ENCODE data around the gene SHISA7.
"Not testable (repeated sequence)": the region's sequence is repeated elsewhere in the genome, so short reads cannot be mapped to it uniquely, and the experiment has no call there.

SHISA7 gene

GRCh38 chr19:55410168-55410567 lies 32.9 kb downstream of the SHISA7 start:
- ChIA-PET CTCF (interaction anchor here (0.6 to 1.9 kb wide), 4 partner anchors 8 to 250 kb away, joined by 3 to 16 read pairs (median 5); no protein-coding TSS in a partner anchor), POLR2A (interaction anchor here (0.6 kb wide), 1 partner anchor 49 kb away, joined by 3 read pairs; no protein-coding TSS in a partner anchor)
- no peaks in the 10 kb centered on the region for H3K9me3 ChIP-seq (ENCODE audit: control insufficient read depth, insufficient read depth, low read depth, low read length)
- no peak overlapping the region for H3K4me3 ChIP-seq (ENCODE audit: low read depth, low read length)
- H3K4me1 ChIP-seq (ENCODE audit: control insufficient read depth, insufficient read depth, low read length), result peaks cover 9% of the 10 kb centered on the region
- H3K36me3 ChIP-seq (ENCODE audit: control insufficient read depth in 2 of 2, insufficient read depth in 1 of 2, low read length in 2 of 2), result peaks cover 14 to 18% of the 10 kb centered on the region in 2 experiments
- no peak overlapping the region for H3K27ac ChIP-seq (ENCODE audit: extremely low read depth, low read depth, low read length)
- peak; percentile 100 for TF ChIP-seq ZNF211 (tag by site-specific recombination; IDR thresholded peaks at IDR 0.05; ENCODE audit: low read depth)
- no peak for TF ChIP-seq KLF10 (tag by site-specific recombination; IDR thresholded peaks at IDR 0.05)
- no peak for TF ChIP-seq ZNF221 (tag by site-specific recombination; IDR thresholded peaks at IDR 0.05; ENCODE audit: borderline replicate concordance)
- no peak for TF ChIP-seq ZNF248 (tag by site-specific recombination; IDR thresholded peaks at IDR 0.05)
- TF ChIP-seq ZNF202 (tag by site-specific recombination; IDR thresholded peaks at IDR 0.05; ENCODE audit: borderline replicate concordance), result no peak

GRCh38 chr19:55409179-55409578 lies 33.9 kb downstream of the SHISA7 start:
- peaks cover 22 to 27% of the 10 kb centered on the region in 2 experiments for H3K36me3 ChIP-seq (ENCODE audit: control insufficient read depth in 2 of 2, insufficient read depth in 1 of 2, low read length in 2 of 2)
- not testable (repeated sequence) for H3K4me3 ChIP-seq (ENCODE audit: low read depth, low read length); H3K9me3 ChIP-seq (ENCODE audit: control insufficient read depth, insufficient read depth, low read depth, low read length); H3K4me1 ChIP-seq (ENCODE audit: control insufficient read depth, insufficient read depth, low read length); H3K27ac ChIP-seq (ENCODE audit: extremely low read depth, low read depth, low read length)
- ChIA-PET CTCF (interaction anchor here (0.7 to 1.9 kb wide), 6 partner anchors 9 to 268 kb away, joined by 3 to 16 read pairs (median 6); partner anchors contain the start of gene KMT5C), POLR2A (interaction anchor here (0.7 to 0.9 kb wide), 7 partner anchors 11 to 263 kb away, joined by 3 to 5 read pairs (median 4); partner anchors contain the start of gene KMT5C)
- peak; percentile 74 for TF ChIP-seq ZNF121 (tag by site-specific recombination; IDR thresholded peaks at IDR 0.05)

GRCh38 chr19:55408533-55408872 lies 34.6 kb downstream of the SHISA7 start:
- Histone ChIP-seq H3K4me1 (ENCODE audit: control insufficient read depth, insufficient read depth, low read length) (peaks cover 9% of the 10 kb centered on the region), H3K4me3 (ENCODE audit: low read depth, low read length) (peak overlapping the region; percentile 32), H3K36me3 (ENCODE audit: control insufficient read depth in 2 of 2, insufficient read depth in 1 of 2, low read length in 2 of 2) (peaks cover 26 to 33% of the 10 kb centered on the region in 2 experiments), H3K9me3 (ENCODE audit: control insufficient read depth, insufficient read depth, low read depth, low read length) (no peaks in the 10 kb centered on the region), H3K27ac (ENCODE audit: extremely low read depth, low read depth, low read length) (peak overlapping the region; percentile 77)
- POLR2A ChIA-PET, result interaction anchor here (0.7 to 2.5 kb wide), 7 partner anchors 12 to 291 kb away, joined by 3 to 20 read pairs (median 4); partner anchors contain the start of genes ISOC2, KMT5C and PPP1R12C
- TF ChIP-seq ZNF169 (tag by site-specific recombination; IDR thresholded peaks at IDR 0.05) (0 out of 2 replicates have a peak, but pooled peaks have one; percentile 4), ZNF202 (tag by site-specific recombination; IDR thresholded peaks at IDR 0.05; ENCODE audit: borderline replicate concordance) (no peak), ZNF610 (tag by site-specific recombination; IDR thresholded peaks at IDR 0.05; ENCODE audit: borderline replicate concordance) (peak; percentile 43; the same call in 1 of the 2 replicates), SETDB1 (IDR thresholded peaks at IDR 0.05; ENCODE audit: insufficient read length, low read length) (peak; percentile 4)
- CTCF ChIA-PET, result interaction anchor here (0.6 to 1.9 kb wide), 7 partner anchors 10 to 268 kb away, joined by 3 to 16 read pairs (median 4); partner anchors contain the start of gene KMT5C

GRCh38 chr19:55407800-55408532 lies 35.1 kb downstream of the SHISA7 start:
- POLR2A ChIA-PET, result interaction anchor here (0.6 to 3.4 kb wide), 65 partner anchors 9 to 959 kb away, joined by 3 to 78 read pairs (median 5); partner anchors contain the start of genes BRSK1, CCDC106, DNAAF3 and FIZ1
- CTCF ChIA-PET, result interaction anchor here (0.6 to 1.9 kb wide), 4 partner anchors 10 to 267 kb away, joined by 3 to 16 read pairs (median 7); no protein-coding TSS in a partner anchor
- peak overlapping the region; percentile 99 for H3K27ac ChIP-seq (ENCODE audit: extremely low read depth, low read depth, low read length)
- peaks cover 32 to 39% of the 10 kb centered on the region in 2 experiments for H3K36me3 ChIP-seq (ENCODE audit: control insufficient read depth in 2 of 2, insufficient read depth in 1 of 2, low read length in 2 of 2)
- H3K9me3 ChIP-seq (ENCODE audit: control insufficient read depth, insufficient read depth, low read depth, low read length), result no peaks in the 10 kb centered on the region
- peaks cover 9% of the 10 kb centered on the region for H3K4me1 ChIP-seq (ENCODE audit: control insufficient read depth, insufficient read depth, low read length)
- peak overlapping the region; percentile 96 for H3K4me3 ChIP-seq (ENCODE audit: low read depth, low read length)
- TF ChIP-seq ZNF501 (tag by site-specific recombination; IDR thresholded peaks at IDR 0.05), result peak; percentile 86
- peak; percentile 97 for TF ChIP-seq ZBTB21 (tag by site-specific recombination; IDR thresholded peaks at IDR 0.05)
- peak; percentile 98 for TF ChIP-seq PATZ1 (tag by site-specific recombination; IDR thresholded peaks at IDR 0.05)
- TF ChIP-seq PRDM4 (tag by site-specific recombination; IDR thresholded peaks at IDR 0.05), result 0 out of 2 replicates have a peak, but pooled peaks have one; percentile 48
- no peak; the same call in 1 of the 2 replicates for TF ChIP-seq HOXD13 (CRISPR knock-in tag; IDR thresholded peaks at IDR 0.05; ENCODE audit: borderline replicate concordance)
- 0 out of 2 replicates have a peak, but pooled peaks have one; percentile 87 for TF ChIP-seq HOXC10 (CRISPR knock-in tag; IDR thresholded peaks at IDR 0.05)
- no peak for TF ChIP-seq ZNF529 (tag by site-specific recombination; IDR thresholded peaks at IDR 0.05; ENCODE audit: insufficient replicate concordance)
- TF ChIP-seq FEZF1 (tag by site-specific recombination; IDR thresholded peaks at IDR 0.05), result peak; percentile 37; the same call in 1 of the 2 replicates
- TF ChIP-seq ZBTB17 (tag by site-specific recombination; IDR thresholded peaks at IDR 0.05), result peak; percentile 52
- TF ChIP-seq ZSCAN4 (tag by site-specific recombination; IDR thresholded peaks at IDR 0.05), result 0 out of 2 replicates have a peak, but pooled peaks have one; percentile 25
- peak; percentile 91; the same call in 1 of the 2 replicates for TF ChIP-seq KLF7 (tag by site-specific recombination; IDR thresholded peaks at IDR 0.05; ENCODE audit: borderline replicate concordance)
